PC-3 (cell line): Measurements from ENCODE around the gene CXorf49B. TPM values are rescaled to one million over a fixed set of nuclear protein-coding genes. Genes with fewer than 3 reads are reported as not detected.
"Not testable (repeated sequence)": the region's sequence is repeated elsewhere in the genome, so short reads cannot be mapped to it uniquely, and the experiment has no call there.

Experiments used
- ATAC-seq: fragments of 200-7000 bp; cut with Tn5 transposase; 2 replicates; pipeline ENCODE4 v1.9.1; 2020; ENCODE audit warnings: mild to moderate bottlenecking, moderate library complexity
- Bru-seq: library from RNA; stranded (reverse); fragments of 400-500 nt; gene quantifications from one replicate; lab custom pipeline; 2021; lab: Mats Ljungman, UMichigan
- BruChase-seq, 2 experiments: library from RNA; stranded (reverse); fragments of 400-500 nt; gene quantifications; one replicate each; lab custom pipeline; 2021; lab: Mats Ljungman, UMichigan
- BruUV-seq: library from RNA; stranded (reverse); fragments of 400-500 nt; replicated peaks from 2 replicates; lab custom pipeline; 2021; lab: Mats Ljungman, UMichigan
- CTCF ChIA-PET: fragments of 300-600 bp; sonication (Branson Sonifier 250); formaldehyde crosslinking; loops from one replicate; lab custom pipeline; 2022; ENCODE audit warnings: antibody characterized with exemption; lab: Charles Lee
- POLR2A ChIA-PET: fragments of 300-600 bp; sonication (Branson Sonifier 250); formaldehyde crosslinking; loops from one replicate; lab custom pipeline; 2022; ENCODE audit warnings: antibody characterized with exemption; ENCODE audit not compliant: unreplicated experiment; lab: Charles Lee
- DNase-seq: peaks from one replicate; pipeline ENCODE4 v3.0.0-alpha.2; 2015
- H2AFZ ChIP-seq: fragments of 300-600 bp; sonication (generic); 2 replicates; pipeline ENCODE4 v1.6.0; 2016; ENCODE audit warnings: antibody characterized with exemption, low read length
- H3F3A ChIP-seq: fragments of 300-600 bp; sonication (generic); one replicate; pipeline ENCODE4 v1.6.0; 2017; ENCODE audit warnings: antibody characterized with exemption, low read length, control low read depth, mild to moderate bottlenecking; ENCODE audit not compliant: unreplicated experiment
- H3K27ac ChIP-seq: fragments of 300-600 bp; sonication (generic); 2 replicates; pipeline ENCODE4 v1.5.1; 2016; ENCODE audit warnings: mild to moderate bottlenecking, low read length
- H3K27me3 ChIP-seq: fragments of 300-600 bp; sonication (generic); 2 replicates; pipeline ENCODE4 v1.6.1; 2016; ENCODE audit warnings: low read length, mixed read lengths
- H3K36me3 ChIP-seq: fragments of 300-600 bp; sonication (generic); 2 replicates; pipeline ENCODE4 v1.6.1; 2016; ENCODE audit warnings: low read depth, mixed run types, low read length, mixed read lengths
- H3K4me1 ChIP-seq: fragments of 300-600 bp; sonication (generic); 2 replicates; pipeline ENCODE4 v1.5.1; 2016; ENCODE audit warnings: low read length; ENCODE audit not compliant: insufficient read depth
- H3K4me2 ChIP-seq: fragments of 300-600 bp; sonication (generic); 2 replicates; pipeline ENCODE4 v1.6.0; 2016; ENCODE audit warnings: low read length
- H3K4me3 ChIP-seq: fragments of 300-600 bp; sonication (generic); 2 replicates; pipeline ENCODE4 v1.5.1; 2016; ENCODE audit warnings: mild to moderate bottlenecking, low read length, mixed read lengths
- H3K79me2 ChIP-seq: fragments of 300-600 bp; sonication (generic); 2 replicates; pipeline ENCODE4 v1.6.1; 2017; ENCODE audit warnings: low read length, mixed read lengths
- H3K9ac ChIP-seq: fragments of 300-600 bp; sonication (generic); 2 replicates; pipeline ENCODE4 v1.6.0; 2016; ENCODE audit warnings: mild to moderate bottlenecking, low read length
- H3K9me2 ChIP-seq: fragments of 300-600 bp; sonication (generic); replicated peaks from 2 replicates; pipeline ENCODE4 v1.6.1; 2016; ENCODE audit warnings: mixed run types, low read length, mixed read lengths
- H3K9me3 ChIP-seq: fragments of 300-600 bp; sonication (generic); 2 replicates; pipeline ENCODE4 v1.6.1; 2016; ENCODE audit warnings: low read length, mixed read lengths
- H4K20me1 ChIP-seq: fragments of 300-600 bp; sonication (generic); 2 replicates; pipeline ENCODE4 v1.6.1; 2016; ENCODE audit warnings: low read length, mixed read lengths
- intact Hi-C: fragments of 100-400 bp; cut with micrococcal nuclease; formaldehyde crosslinking; loops from 2 replicates; pipeline ENCODE4 v1.9.0; 2023
- long read RNA-seq: library from polyadenylated mRNA; unstranded; transcript quantifications from one replicate; pipeline ENCODE4 v2.0.0, GENCODE V29; 2021; ENCODE audit not compliant: unreplicated experiment
- total RNA-seq: library from RNA; depleted of rRNA; stranded (reverse); fragments of >200 nt; gene quantifications from 2 replicates; pipeline ENCODE4 v1.2.3, GENCODE V29; 2014; rRNA removed

Gene CXorf49B
- not detected in 2 replicates for total RNA-seq
- Bru-seq, nascent RNA: not detected
- BruChase-seq, experiment 1, labeled RNA remaining after a 6-hour chase: not detected
- BruChase-seq, experiment 2, labeled RNA remaining after a 2-hour chase: not detected
- long read RNA-seq: 0 reads

- H3K4me1 ChIP-seq, DNase-seq, POLR2A ChIA-PET, H3K36me3 ChIP-seq, ATAC-seq, H3K9ac ChIP-seq, H3K4me3 ChIP-seq, BruUV-seq, intact Hi-C loops, H3K9me2 ChIP-seq, H3K9me3 ChIP-seq, H3K27me3 ChIP-seq, H3K4me2 ChIP-seq, H4K20me1 ChIP-seq, CTCF ChIA-PET, H3F3A ChIP-seq, H3K27ac ChIP-seq, H2AFZ ChIP-seq, H3K79me2 ChIP-seq: not testable (repeated sequence)
Observed at GRCh38 chrX:71763049-71763448, at the start of gene CXorf49B. CXorf49B (plus strand) TSS chrX:71763349; CDS start chrX:71763424, 75 bp downstream.

DNA sequence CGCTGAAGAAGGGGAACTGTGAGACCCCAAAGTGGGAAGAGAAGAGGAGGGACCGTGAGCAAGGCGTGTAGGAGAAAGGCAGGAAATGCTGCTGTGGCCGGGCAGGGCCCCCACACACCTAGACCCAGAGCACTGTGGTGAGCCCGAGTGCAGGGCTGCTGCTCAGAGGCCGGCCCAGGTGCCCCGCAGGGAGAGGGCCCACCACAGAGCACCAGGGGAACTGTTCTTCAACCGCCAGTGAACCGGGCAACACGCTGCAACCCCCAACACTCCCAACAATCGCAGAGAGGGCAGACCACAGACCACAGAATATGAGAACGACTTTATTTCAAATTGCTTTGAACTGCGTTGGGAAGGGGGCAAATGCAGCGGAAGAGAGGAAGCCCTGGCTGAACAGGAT lies 49.1 kb upstream of the CXorf49B start:
- H3K36me3 ChIP-seq, H3K79me2 ChIP-seq, intact Hi-C loops, ATAC-seq, BruUV-seq, H4K20me1 ChIP-seq, CTCF ChIA-PET, DNase-seq, H3K27me3 ChIP-seq, H3F3A ChIP-seq, H2AFZ ChIP-seq, H3K9ac ChIP-seq, H3K4me3 ChIP-seq, POLR2A ChIA-PET, H3K9me2 ChIP-seq, H3K4me2 ChIP-seq, H3K4me1 ChIP-seq, H3K9me3 ChIP-seq, H3K27ac ChIP-seq: not testable (repeated sequence)

- DNase-seq, H3K9me2 ChIP-seq, BruUV-seq, H3K4me1 ChIP-seq, H3K36me3 ChIP-seq, POLR2A ChIA-PET, H3K27ac ChIP-seq, H3K9ac ChIP-seq, H3F3A ChIP-seq, CTCF ChIA-PET, H4K20me1 ChIP-seq, H3K27me3 ChIP-seq, H3K9me3 ChIP-seq, H2AFZ ChIP-seq, H3K4me3 ChIP-seq, H3K79me2 ChIP-seq, intact Hi-C loops, H3K4me2 ChIP-seq: not testable (repeated sequence)
- ATAC-seq: peak; percentile 40; the same call in 1 of the 2 replicates
Observed at GRCh38 chrX:71715551-71715950, 47.6 kb upstream of the CXorf49B start.

DNA sequence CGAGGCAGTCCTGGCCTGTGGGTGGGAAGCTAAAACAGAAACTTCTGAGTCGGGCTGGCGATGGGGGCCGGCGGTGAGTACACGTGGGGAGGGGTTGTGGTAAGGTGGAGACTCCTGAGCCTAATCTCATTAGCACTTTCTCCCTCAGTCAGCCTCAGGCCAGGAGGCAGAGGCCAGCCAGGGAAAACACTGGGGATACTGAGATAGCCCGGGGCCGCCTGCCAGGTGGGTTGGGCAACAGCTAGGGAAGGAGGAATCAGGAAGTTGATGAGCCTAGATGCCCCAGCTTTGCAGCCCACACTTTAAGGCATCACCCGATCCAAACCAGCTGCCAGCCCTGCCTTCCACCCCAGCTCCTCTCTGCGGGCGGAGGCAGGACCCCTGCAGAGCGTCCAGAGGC lies 46.8 kb upstream of the CXorf49B start:
- not testable (repeated sequence) for H3K4me2 ChIP-seq, H3K9ac ChIP-seq, BruUV-seq

DNA sequence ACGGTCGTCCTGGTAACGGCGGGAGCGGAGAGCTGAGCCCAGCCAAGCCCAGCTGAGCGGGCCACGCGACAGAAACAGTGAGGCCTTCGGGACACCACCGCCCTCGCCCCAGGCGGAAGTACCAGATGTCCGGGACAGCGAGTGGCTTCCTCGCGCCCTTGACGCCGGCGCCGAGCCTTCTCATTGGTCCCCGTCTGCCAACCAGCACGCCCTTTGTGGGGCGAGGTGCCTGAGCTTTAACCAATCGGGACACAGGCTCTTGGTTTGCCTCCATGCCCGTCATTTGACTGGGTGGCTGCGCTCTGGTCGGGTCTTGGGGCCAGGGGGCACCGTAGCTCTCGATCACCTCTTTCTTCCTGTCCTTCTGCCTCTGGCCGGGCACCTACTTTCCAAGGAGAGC lies 45.0 kb upstream of the CXorf49B start, which contains the start of gene CXorf49:
Gene CXorf49 (minus strand): TSS at position 101 of the 400 bp plus-strand sequence. CDS start 134 bp downstream, outside the sequence.
- H3K9ac ChIP-seq, H3K9me3 ChIP-seq, DNase-seq, H3K27me3 ChIP-seq, ATAC-seq, H3K4me3 ChIP-seq, H3K4me2 ChIP-seq, H3K4me1 ChIP-seq, intact Hi-C loops, H4K20me1 ChIP-seq, H3K79me2 ChIP-seq, H3K27ac ChIP-seq, CTCF ChIA-PET, H3K36me3 ChIP-seq, POLR2A ChIA-PET, H2AFZ ChIP-seq, H3K9me2 ChIP-seq, H3F3A ChIP-seq, BruUV-seq: not testable (repeated sequence)

More for the DNA sequence above, 46.8 kb upstream of the CXorf49B start:
- H3K4me3 ChIP-seq, ATAC-seq, H3K4me1 ChIP-seq, H3K27me3 ChIP-seq, CTCF ChIA-PET, H3K9me2 ChIP-seq, intact Hi-C loops, H3K9me3 ChIP-seq, H3K27ac ChIP-seq, H3F3A ChIP-seq, POLR2A ChIA-PET, H3K36me3 ChIP-seq, H2AFZ ChIP-seq, H4K20me1 ChIP-seq, DNase-seq, H3K79me2 ChIP-seq: not testable (repeated sequence)

DNA sequence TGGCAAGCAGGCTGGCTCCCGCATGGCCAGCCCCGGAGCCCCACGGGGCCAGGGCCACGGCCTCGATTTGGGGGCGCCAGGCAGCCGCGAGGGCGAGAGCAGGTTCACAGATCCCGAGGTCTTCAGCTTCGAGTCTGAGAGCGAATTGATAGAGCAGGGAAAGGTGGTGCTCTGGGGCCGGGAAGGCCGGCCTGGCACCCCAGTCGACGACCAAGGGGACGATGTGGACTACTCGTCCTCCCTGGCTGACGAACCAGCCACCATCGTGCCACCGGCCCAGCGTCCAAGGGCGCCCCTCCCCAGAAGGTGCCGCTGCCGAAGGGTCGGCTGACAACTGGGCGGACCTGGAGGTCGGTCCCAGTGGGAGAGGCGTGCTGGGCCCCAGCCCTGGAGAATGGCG lies 44.0 kb upstream of the CXorf49B start:
- intact Hi-C loops, H4K20me1 ChIP-seq, BruUV-seq, H3K9me2 ChIP-seq, H3K9ac ChIP-seq, H3K27ac ChIP-seq, H3K9me3 ChIP-seq, H3K79me2 ChIP-seq, H3K4me1 ChIP-seq, POLR2A ChIA-PET, H2AFZ ChIP-seq, CTCF ChIA-PET, H3K27me3 ChIP-seq, H3K36me3 ChIP-seq, ATAC-seq, DNase-seq, H3K4me2 ChIP-seq, H3F3A ChIP-seq, H3K4me3 ChIP-seq: not testable (repeated sequence)
